ENCODE measurements around the gene L3HYPDH. TPM values are rescaled to one million over a fixed set of nuclear protein-coding genes. Genes with fewer than 3 reads are reported as not detected.

The L3HYPDH gene
- total RNA-seq, 1 donor from 2014 or later, result 57.2 TPM

GRCh38 chr14:59511916-59512575, 27.8 kb upstream of the L3HYPDH start:
- no peak overlapping the region for H3K4me2 ChIP-seq (ENCODE audit: low read length)
- TF ChIP-seq, protein P1, sequence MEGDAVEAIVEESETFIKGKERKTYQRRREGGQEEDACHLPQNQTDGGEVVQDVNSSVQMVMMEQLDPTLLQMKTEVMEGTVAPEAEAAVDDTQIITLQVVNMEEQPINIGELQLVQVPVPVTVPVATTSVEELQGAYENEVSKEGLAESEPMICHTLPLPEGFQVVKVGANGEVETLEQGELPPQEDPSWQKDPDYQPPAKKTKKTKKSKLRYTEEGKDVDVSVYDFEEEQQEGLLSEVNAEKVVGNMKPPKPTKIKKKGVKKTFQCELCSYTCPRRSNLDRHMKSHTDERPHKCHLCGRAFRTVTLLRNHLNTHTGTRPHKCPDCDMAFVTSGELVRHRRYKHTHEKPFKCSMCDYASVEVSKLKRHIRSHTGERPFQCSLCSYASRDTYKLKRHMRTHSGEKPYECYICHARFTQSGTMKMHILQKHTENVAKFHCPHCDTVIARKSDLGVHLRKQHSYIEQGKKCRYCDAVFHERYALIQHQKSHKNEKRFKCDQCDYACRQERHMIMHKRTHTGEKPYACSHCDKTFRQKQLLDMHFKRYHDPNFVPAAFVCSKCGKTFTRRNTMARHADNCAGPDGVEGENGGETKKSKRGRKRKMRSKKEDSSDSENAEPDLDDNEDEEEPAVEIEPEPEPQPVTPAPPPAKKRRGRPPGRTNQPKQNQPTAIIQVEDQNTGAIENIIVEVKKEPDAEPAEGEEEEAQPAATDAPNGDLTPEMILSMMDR (IDR thresholded peaks at IDR 0.05; ENCODE audit: insufficient read depth, low read depth, low read length), result peak; percentile 59
- TF ChIP-seq EZH2 (IDR thresholded peaks at IDR 0.05; ENCODE audit: insufficient read depth, low read length), result no peak
- H3K4me3 ChIP-seq (ENCODE audit: insufficient read depth, low read depth, low read length), result no peak overlapping the region
- no peak for DNase-seq (ENCODE audit: low read depth)
- H3K36me3 Mint-ChIP-seq (ENCODE audit: low read depth, unreplicated experiment), result peaks cover 3% of the 10 kb centered on the region
- FAIRE-seq, result no peak
- no peaks in the 10 kb centered on the region for H3K27me3 ChIP-seq (ENCODE audit: insufficient read depth, low read length)
- H3K4me1 Mint-ChIP-seq (ENCODE audit: low read depth, unreplicated experiment), result peaks cover 5% of the 10 kb centered on the region
- H3K9ac ChIP-seq (ENCODE audit: low read length), result no peak overlapping the region
- no peak overlapping the region for H3K27ac ChIP-seq (ENCODE audit: low read depth, low read length)
- no peaks in the 10 kb centered on the region for H3K4me1 ChIP-seq (ENCODE audit: insufficient read depth, low read length)
- no peaks in the 10 kb centered on the region for H3K36me3 ChIP-seq (ENCODE audit: insufficient read depth, low read length)
- no peaks in the 10 kb centered on the region for H3K9me3 ChIP-seq (ENCODE audit: insufficient read depth, low read depth, low read length)
- H3K27me3 Mint-ChIP-seq (ENCODE audit: low read depth, unreplicated experiment), result no peaks in the 10 kb centered on the region
- no peak overlapping the region for H3K27ac Mint-ChIP-seq (ENCODE audit: unreplicated experiment)
- no peak overlapping the region for H2AFZ ChIP-seq (ENCODE audit: low read depth, low read length)
- no peak overlapping the region for H3K4me3 Mint-ChIP-seq (ENCODE audit: unreplicated experiment)
- H3K79me2 ChIP-seq (ENCODE audit: insufficient read depth, low read length), result no peaks in the 10 kb centered on the region
- no peaks in the 10 kb centered on the region for H4K20me1 ChIP-seq (ENCODE audit: insufficient read depth, low read length)
- peaks cover 14% of the 10 kb centered on the region for H3K9me3 Mint-ChIP-seq (ENCODE audit: unreplicated experiment)

- H3K9me3 Mint-ChIP-seq (ENCODE audit: unreplicated experiment), result peaks cover 10% of the 10 kb centered on the region
- FAIRE-seq, result no peak
These were observed 26.8 kb upstream of the L3HYPDH start for GRCh38 chr14:59510966-59511365.

More at GRCh38 chr14:59510966-59511365, 26.8 kb upstream of the L3HYPDH start:
- TF ChIP-seq, protein P1 (IDR thresholded peaks at IDR 0.05; ENCODE audit: insufficient read depth, low read depth, low read length), result no peak
- no peak for TF ChIP-seq EZH2 (IDR thresholded peaks at IDR 0.05; ENCODE audit: insufficient read depth, low read length)
- H3K36me3 Mint-ChIP-seq (ENCODE audit: low read depth, unreplicated experiment), result peaks cover 3% of the 10 kb centered on the region
- H4K20me1 ChIP-seq (ENCODE audit: insufficient read depth, low read length), result no peaks in the 10 kb centered on the region
- no peaks in the 10 kb centered on the region for H3K79me2 ChIP-seq (ENCODE audit: insufficient read depth, low read length)
- H3K4me1 ChIP-seq (ENCODE audit: insufficient read depth, low read length), result no peaks in the 10 kb centered on the region
- H3K4me2 ChIP-seq (ENCODE audit: low read length), result no peak overlapping the region
- H3K27ac Mint-ChIP-seq (ENCODE audit: unreplicated experiment), result no peak overlapping the region
- no peak overlapping the region for H3K4me3 Mint-ChIP-seq (ENCODE audit: unreplicated experiment)
- no peaks in the 10 kb centered on the region for H3K27me3 ChIP-seq (ENCODE audit: insufficient read depth, low read length)
- peaks cover 5% of the 10 kb centered on the region for H3K4me1 Mint-ChIP-seq (ENCODE audit: low read depth, unreplicated experiment)
- no peak for DNase-seq (ENCODE audit: low read depth)
- no peak overlapping the region for H3K9ac ChIP-seq (ENCODE audit: low read length)
- H3K27ac ChIP-seq (ENCODE audit: low read depth, low read length), result no peak overlapping the region
- no peak overlapping the region for H3K4me3 ChIP-seq (ENCODE audit: insufficient read depth, low read depth, low read length)
- H3K27me3 Mint-ChIP-seq (ENCODE audit: low read depth, unreplicated experiment), result no peaks in the 10 kb centered on the region
- no peak overlapping the region for H2AFZ ChIP-seq (ENCODE audit: low read depth, low read length)
- H3K9me3 ChIP-seq (ENCODE audit: insufficient read depth, low read depth, low read length), result no peaks in the 10 kb centered on the region
- no peaks in the 10 kb centered on the region for H3K36me3 ChIP-seq (ENCODE audit: insufficient read depth, low read length)
